GM18498 (cell line): Measurements from ENCODE around the gene NR3C1.

Experiments
- ATAC-seq: cut with Tn5 transposase; IDR thresholded peaks from one replicate; pipeline ENCODE4 v1.9.1; 2021; ENCODE audit warnings: mild to moderate bottlenecking, moderate library complexity; ENCODE audit not compliant: unreplicated experiment

NR3C1 gene

DNA sequence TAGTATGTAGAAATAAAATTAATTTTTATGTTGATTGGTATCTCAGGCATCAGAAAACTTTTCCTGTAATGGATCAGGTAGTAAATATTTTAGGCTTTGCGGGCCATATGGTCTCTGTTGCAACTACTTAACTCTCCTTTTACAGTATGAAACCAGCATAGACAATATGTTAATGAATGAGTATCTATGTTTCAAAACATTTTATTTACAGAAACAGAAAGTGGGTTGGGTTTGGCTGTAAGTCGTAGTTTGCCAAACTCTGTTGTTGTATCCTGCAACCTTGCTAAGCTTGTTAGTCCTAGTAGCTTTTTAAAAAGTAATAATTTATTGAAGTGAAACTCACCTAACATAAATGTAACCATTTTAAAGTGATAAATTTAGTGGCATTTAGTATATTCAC lies 132.1 kb downstream of the NR3C1 start:
- ATAC-seq = peak; percentile 68

DNA sequence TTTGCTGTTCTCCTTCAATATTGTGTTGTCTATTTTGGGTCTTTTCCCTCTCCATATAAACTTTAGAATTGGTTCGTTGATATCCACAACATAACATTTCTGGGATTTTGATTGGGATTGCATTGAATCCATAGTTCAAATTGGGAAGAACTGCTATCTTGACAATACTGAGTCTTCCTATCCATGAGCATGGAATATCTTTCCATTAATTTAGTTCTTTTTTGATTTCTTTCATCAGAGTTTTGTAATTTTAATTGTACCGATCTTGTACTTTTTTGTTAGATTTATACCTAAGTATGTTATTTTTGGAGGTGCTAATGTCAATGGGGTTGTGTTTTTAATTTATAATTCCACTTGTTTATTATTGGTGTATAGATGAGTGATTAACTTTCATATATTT lies 135.1 kb downstream of the NR3C1 start:
- no peak for ATAC-seq

DNA sequence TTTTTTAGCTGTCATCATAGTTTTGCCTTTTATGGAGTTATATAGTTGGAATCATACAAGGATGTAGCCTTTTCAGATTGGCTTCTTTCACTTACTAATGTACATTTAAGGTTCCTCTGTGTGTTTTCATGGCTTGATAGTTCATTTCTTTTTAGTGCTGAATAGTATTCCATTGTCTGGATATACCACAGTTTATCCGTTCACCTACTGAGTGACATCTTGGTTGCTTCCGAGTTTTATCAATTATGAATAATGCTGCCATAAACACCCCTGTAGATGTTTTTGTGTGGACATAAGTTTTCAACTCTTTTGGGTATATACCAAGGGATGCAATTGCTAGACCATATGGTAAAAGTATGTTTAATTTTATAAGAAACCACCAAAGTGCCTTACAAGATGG lies 136.3 kb downstream of the NR3C1 start:
- ATAC-seq = no peak

DNA sequence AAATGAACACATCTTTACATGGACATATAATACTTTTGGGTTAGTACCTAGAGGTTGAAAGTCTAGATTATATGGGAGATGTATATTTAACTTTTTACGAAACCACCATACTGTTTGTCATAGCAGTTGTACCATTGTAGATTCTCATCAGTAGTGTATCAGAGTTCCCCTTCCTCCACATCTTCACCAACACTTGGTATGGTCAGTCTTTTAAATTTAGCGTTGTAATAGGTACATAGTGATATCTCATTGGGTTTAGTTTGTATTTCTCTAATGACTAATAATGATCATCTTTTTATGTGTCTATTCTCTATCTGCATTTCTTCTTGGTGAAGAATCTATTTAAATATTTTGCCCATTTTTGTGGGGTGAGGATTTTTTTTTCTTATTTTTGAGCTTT lies 137.5 kb downstream of the NR3C1 start:
- ATAC-seq = no peak

DNA sequence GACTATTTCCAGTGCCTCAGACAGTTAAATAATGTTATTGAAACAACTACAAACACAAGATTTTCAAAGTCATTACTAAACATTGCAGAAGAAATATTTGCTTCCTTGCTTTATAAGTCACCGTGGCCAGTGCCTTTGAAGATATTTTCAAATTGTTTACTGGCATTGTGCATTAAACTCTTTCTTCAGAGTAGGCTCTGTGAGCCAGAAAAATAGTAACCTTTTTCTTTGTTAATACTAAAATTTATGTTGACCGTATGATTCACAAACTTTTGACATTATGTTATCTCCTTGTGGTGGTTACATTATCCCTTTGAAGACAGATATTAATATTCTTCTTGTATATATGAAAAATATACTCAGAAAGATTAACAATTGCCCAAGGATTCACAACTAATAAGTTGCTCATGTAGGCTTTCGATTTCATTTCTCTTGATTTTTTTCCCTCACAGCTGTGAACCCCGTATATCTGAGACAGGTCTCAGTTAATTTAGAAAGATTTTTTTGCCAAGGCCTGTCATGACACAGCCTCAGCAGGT lies 140.1 kb downstream of the NR3C1 start:
- no peak for ATAC-seq

DNA sequence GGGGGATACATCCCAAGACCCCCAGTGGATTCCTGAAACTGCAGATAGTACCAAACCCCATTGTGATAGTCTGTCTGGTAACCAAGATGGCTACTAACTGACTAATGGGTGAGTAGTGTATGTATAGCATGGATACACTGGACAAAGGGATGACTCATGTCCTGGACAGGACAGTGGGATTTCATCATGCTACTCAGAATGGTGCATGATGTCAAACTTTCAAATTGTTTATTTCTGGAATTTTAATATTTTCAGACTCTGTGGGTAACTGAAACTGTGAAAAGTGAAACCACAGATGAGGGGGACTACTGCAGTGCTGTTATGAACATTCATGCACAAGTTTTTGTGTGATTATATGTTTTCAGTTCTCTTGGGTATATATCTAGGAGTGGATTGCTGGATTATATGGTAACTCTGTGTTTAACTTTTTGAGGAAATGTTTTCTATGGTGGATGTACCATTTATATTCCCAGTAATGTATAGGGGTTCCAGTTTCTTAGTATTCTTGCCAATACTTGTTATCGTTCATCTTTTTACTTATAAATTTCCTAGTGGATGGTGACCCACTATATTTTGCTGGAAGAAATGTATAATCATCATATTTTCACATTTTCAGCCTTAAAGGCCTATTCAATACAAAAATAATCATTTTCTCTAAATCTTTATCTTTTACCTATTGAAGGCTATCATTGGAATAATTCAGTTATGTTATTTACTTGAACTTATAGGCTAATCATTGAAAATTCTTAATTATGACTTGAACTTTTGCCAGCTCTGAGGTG lies 140.9 kb downstream of the NR3C1 start:
- peak; percentile 65 for ATAC-seq

DNA sequence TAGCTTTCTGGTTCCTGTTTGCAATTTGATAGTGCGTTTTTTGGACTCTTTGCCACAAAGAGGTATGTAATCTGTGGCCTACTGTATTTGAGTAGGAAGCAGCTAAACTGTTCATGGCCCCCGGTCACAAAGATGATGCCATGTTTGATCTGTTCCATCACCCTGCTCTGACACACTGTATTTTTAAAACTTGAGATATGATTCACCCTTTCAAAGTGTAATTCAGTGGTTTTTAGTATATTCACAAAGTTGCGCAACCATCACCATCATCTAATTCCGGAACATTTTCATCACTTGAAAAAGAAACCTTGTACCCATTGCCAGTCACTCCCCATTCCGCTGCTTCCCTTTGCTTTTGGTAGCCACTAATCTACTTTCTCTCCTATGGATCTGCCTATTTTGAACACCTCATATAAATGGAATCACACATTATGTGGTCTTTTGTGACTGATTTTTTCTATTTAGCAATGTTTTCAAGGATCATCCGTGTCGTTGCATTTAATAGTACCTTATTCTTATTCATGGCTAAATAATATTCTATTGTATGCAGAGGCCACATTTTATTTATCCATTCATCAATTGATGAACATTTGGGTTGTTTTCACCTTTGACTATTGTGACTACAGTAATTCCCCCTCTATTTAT lies 141.6 kb downstream of the NR3C1 start:
- ATAC-seq = no peak

DNA sequence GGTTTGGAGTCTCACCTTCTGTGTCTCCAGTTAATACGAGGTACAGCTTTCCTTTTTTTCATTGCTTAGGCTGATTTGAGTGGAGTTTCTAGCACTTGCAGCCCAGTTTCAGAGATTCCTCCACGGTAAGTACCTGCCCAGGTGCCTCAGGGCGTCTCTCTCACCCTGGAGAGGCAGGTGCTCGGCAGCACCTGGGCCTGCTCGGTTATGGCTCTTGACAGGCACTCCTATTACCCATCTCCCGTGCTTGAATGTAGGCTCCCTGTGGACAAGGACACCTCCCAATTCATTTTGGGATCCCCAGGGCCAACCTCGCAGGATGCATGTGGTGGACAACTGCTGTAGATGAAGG lies 144.3 kb downstream of the NR3C1 start:
- ATAC-seq = no peak

DNA sequence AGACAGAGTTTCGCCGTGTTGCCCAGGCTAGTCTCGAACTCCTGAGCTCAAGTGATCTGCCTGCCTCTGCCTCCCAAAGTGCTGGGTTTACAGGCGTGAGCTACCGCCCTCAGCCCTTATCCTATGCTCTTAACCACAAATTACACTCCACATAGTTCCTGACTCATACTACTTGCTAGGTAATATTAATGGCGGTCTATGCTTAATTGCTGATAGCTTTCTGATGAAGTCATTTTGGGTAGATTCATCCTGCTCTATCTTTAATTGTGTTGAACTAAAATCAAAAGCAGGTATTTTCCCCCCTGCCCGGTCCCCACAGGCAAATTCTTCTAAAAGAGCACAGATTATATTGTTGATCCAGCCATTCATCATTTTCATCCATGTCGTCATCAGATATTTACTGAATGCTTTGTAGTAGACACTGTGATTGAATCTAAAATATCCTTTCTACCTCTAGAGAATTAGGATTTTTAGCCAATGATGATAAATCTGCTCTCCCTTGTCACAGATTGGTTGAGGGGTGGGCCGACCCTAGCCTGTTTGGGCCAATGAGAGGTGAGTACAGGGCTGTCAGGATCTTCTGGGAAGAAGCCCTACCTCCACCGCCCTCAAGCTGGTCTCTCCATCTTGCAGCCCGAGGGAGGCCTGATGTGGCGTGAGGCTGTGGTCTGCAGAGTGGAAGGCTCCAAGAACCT lies 144.8 kb downstream of the NR3C1 start:
- ATAC-seq = no peak

DNA sequence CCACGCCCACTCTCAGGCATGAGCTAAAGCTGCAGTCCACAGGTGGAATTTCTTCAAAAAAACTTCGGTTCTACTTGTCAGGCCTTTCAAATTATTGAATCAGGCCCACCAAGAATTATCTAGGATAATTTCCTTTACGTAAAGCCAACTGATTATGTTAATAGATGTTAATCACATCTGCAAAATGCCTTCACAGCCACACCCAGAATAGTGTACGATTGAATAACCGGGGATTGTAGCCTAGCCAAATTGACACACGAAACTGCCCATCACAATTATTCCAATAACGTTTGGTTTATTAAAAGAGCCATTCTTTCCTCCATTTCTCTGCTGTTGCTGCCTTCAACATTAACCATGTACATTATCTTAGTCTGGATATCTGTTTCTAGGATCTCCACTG lies 148.7 kb downstream of the NR3C1 start:
- ATAC-seq = no peak

DNA sequence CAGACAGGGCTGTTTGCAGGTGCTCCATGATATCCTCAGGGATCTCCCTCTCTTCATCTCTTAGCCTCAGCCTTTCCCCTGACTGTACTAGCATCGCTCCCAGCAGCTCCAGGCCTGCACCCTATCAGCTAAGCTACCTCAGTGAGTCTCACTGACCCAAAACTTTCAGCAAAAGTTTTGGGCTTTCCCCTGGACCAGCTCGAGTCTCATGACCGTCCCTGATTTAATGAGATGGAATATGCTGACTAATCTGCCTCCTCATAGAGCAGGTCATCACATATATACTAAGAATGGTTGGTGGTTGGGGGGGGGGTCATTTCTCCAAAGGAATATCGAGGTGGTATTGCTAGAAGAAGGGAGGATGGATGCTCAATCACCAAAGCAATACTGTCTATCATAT lies 151.5 kb downstream of the NR3C1 start:
- ATAC-seq = peak; percentile 31

DNA sequence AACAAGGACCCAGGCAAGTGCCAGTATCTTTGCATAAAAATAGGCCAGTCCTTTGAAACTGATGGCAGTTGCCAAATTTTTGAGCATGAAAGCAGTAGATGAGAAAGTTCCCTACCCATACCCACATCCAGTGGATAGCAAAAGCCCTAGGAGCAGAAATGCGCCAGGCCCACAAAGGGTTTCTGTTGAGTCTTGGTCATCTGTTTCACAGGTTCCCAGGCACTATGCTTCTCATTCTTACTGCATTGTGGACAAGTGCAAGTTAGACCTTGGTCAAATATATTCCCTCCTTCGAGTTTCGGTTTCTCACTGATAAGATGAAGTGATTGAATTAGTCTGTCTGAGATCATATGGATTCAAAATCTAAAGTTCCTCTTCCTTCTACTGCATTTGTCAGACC lies 152.3 kb downstream of the NR3C1 start:
- ATAC-seq = peak; percentile 75

DNA sequence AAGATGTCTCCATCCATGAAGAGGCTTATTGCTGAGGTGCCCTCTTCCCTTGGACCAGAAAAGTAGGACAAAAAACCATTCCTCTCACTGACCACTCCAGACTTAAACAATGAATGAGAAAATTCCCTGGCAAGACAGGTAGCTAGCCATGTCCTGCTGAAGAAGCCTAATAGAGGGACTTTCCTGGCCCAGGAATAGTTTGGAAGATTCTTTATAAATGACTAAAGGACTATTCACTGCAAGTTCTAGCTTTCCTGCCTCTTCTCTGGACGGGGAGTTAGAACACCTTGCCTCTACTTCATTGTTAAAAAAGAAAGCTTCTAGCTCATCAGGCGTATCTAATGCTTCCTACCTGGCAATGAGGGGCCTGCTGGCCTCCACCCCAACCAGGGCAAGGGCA lies 153.6 kb downstream of the NR3C1 start:
- ATAC-seq = no peak

DNA sequence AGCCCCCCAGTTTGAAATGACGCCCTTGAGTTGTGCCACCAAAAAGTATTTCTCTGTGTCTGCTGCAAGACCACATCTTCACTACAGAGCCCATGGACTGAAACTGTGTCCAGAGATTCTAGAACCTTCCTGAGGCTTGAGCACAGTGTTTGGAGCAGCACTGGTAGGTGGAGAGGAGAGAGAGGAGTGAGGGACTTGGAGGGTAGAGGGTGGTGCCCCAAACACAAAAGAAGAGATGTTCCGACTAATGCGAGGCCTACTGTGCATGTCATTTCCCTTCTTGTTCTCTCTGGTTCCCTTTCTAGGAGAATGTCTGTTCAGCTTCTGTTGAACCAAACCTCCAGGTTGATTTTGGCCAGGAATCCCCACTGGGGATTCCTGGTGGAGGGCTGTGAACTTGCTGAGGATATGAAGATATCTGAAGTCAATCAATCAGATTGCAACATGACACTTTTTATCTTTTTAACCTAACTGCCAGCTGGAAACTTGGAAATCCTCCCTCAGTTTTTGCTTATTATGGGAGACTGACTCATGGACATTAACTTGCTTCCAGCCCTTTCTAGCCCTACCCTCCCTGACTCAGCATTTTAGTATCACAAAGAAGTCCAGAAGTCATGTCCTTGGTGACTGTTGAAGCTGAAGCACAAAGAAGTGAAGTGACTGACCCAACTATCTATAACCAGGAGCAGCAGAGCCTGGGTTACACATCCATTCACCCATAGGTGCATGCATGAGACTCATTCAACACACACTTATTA lies 154.5 kb downstream of the NR3C1 start:
- no peak for ATAC-seq

DNA sequence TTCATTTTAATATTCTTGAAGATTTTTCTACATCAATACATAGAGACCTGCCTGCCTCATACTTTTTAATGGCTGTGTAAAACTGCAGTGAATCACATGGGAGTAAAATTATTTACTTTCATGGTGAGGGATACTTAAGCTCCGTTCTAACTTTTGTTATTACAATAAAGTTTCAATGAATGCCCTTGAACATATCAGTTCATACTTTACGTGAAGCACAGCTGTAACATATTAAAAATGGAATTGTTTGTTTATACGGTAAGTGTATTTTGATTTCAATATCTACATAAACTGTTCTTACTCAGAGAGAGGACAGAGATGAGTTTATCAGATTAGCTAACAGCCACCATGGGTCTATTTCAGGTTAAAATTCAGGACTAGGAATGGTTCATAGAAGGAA lies 155.1 kb downstream of the NR3C1 start:
- ATAC-seq = no peak

DNA sequence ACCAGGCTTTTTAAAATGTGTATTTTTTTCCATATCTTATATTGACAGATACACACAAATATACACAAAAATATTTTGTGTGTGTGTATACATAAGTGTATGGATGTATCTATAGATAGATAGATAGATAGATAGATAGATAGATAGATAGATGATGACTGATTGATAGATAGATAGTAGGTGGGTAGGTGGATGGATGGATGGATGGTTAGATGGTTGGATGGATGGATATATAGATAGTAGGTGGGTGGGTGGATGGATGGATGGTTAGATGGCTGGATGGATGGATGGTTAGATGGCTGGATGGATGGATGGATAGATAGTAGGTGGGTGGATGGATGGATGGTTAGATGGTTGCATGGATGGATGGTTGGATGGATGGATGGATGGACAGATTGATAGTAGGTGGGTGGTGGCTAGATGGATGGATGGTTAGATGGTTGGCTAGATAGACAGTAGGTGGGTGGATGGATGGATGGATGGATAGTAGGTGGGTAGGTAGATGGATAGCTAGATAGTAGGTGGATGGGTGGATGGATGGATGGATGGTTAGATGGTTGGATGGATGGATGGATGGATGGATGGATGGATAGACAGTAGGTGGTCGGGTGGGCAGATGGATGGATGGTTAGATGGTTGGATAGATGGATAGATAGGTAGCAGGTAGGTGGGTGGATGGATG lies 156.2 kb downstream of the NR3C1 start:
- ATAC-seq = no peak

DNA sequence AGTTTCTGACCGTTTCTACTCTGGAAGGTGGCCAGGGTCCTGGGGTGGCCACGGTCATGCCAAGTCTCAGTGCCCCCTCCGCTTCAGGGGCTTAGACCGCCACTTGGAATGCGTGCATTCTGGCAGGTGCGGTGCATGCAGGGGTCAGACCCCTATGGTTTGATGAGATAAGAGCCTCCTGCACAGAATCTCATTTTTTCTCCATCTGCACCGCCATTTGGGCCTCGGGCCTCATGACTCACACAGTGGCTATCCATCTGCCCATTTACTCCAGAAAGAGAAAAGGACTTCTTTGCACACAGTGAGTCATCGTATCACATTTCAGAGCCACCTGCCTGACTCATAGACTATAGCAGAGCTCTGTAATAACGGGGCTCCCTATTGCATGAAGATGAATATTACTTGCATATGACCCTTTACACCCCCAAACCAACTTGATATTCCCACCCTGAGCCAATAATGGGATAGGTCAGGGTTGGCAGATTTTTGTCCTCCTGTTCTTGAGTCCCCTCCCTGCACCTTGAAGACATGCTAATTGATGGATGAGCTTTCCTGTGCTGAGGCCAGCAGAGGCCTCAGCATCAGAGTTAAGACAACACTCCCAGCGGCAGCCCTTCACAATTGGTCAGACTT lies 157.4 kb downstream of the NR3C1 start:
- ATAC-seq = no peak

DNA sequence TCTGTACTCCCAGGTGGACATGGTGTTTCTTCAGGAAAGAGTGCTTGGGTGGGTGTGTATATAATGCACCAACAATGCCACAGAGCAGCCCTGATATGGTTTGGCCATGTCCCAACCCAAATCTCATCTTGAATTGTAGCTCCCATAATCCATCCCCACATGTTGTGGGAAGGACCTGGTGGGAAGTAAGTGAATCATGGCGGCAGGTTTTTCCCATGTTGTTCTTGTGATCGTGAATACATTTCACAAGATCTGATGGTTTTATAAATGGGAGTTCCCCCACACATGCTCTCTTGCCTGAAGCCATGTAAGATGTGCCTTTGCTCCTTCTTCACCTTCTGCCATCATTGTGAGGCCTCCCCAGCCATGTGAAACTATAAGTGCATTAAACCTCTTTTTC lies 158.5 kb downstream of the NR3C1 start:
- no peak for ATAC-seq

DNA sequence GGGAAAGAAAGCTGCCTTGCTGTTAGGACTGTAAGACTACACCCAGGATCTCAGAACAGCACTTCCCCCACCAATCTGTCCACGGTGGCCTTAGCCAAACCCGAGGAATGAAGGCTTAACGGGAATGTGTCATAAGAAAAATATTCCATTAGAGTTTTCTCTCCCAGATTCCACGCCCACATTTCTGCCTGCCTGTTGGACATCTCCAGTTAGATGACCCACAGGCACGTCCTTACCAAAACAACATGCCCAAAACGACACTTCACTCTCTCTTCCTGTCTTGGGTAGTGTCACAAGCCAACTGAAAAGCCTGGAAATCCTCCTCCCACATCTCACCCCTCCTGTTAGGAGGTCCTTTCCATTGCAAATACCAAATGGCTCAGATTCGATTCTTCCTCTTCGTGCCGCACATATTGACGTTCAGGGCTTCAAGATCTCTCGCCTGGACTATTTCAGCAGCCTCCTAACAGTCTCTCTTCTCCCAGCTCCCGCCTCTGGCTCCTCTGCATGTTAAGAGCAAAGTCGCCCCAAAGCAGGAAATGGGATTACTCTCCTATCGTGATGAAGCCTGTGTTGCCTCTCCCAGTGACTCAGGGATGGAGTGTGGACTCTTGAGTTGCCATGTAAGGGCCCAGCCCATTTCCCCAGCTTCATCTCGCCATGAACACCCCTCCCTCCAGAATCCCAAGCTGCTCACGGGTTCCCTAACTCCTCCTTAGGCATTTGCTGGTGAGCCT lies 159.3 kb downstream of the NR3C1 start:
- no peak for ATAC-seq

DNA sequence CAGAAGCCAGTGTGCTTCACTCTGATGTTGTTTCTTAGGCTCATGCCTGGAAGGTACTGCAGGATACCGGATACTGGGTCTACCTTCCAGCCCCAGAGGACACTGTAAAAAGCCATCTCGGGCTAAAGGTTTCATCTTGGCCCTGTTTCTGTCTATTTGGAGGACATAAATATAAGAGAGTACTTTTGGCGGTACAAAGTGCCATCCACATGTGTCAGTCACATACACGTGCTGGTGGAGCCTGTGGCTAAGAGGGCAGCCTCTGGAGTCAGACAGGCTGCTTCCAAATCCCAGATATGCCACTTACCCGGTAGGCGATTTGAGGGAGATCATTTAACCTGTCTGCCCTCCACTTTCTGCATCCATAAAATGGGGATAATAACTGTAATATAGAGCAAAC lies 160.4 kb downstream of the NR3C1 start:
- ATAC-seq = no peak
